Tibial nerve (tissue), 4 donors: Measurements from ENCODE around the gene ELP4.

Source experiments
- CTCF ChIP-seq, 5 experiments: fragments of 200-600 bp in 3 of 5; fragments of 450-650 bp in 2 of 5; sonication (generic) in 3 of 5; IDR thresholded peaks; one replicate each; pipeline ENCODE4 v1.5.1; 2016 to 2019; ENCODE audit warnings: antibody characterized with exemption in 5 of 5, mild to moderate bottlenecking in 3 of 5, moderate library complexity in 2 of 5
- EP300 ChIP-seq, 2 donors: sonication (generic); formaldehyde crosslinking; IDR thresholded peaks; one replicate each; pipeline ENCODE4 v1.6.1; 2017; ENCODE audit warnings: antibody characterized with exemption in 2 of 2, mild to moderate bottlenecking in 1 of 2
- POLR2A ChIP-seq, 2 donors: fragments of 450-650 bp; IDR thresholded peaks; one replicate each; pipeline ENCODE4 v1.6.1; 2017; ENCODE audit warnings: antibody characterized with exemption in 2 of 2, mild to moderate bottlenecking in 2 of 2, moderate library complexity in 2 of 2

DNA sequence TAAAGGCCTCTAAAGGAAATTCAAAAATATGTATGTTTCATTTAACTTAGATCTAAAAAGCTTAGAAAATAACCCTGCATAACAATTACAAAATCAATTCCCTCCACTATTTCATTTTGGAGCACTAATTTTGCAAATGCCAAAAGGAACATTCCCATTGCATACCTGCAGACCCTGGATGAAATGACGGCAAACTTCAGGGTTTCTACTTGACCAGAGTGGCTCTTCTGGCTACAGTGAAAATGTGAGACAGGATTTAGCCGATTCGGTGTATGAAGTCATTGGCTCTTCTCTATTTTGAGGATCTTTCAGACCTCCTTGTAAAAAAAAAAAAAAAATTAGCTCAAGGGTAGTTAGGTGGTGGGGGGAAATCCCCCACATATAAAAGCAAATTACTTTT is 257.5 kb downstream of the ELP4 start:
- no peak for TF ChIP-seq CTCF (IDR thresholded peaks at IDR 0.05)
- TF ChIP-seq POLR2A (IDR thresholded peaks at IDR 0.05) = no peak
- no peak for TF ChIP-seq EP300 (IDR thresholded peaks at IDR 0.05)
